PC-9 (cell line): ENCODE results near the gene KAT6B.

ENCODE experiments used
- EZH2 ChIP-seq: fragments of 200-600 bp; sonication (generic); IDR thresholded peaks from 2 replicates; pipeline ENCODE4 v1.8.0; 2017; ENCODE audit warnings: antibody characterized with exemption, low read depth
- TF ChIP-seq, protein P1 (sequence below): fragments of 200-600 bp; sonication (generic); conservative IDR thresholded peaks from 2 replicates; pipeline ENCODE4 v1.6.1; 2017; ENCODE audit warnings: mixed run types, antibody characterized with exemption, mild to moderate bottlenecking, moderate library complexity

DNA sequence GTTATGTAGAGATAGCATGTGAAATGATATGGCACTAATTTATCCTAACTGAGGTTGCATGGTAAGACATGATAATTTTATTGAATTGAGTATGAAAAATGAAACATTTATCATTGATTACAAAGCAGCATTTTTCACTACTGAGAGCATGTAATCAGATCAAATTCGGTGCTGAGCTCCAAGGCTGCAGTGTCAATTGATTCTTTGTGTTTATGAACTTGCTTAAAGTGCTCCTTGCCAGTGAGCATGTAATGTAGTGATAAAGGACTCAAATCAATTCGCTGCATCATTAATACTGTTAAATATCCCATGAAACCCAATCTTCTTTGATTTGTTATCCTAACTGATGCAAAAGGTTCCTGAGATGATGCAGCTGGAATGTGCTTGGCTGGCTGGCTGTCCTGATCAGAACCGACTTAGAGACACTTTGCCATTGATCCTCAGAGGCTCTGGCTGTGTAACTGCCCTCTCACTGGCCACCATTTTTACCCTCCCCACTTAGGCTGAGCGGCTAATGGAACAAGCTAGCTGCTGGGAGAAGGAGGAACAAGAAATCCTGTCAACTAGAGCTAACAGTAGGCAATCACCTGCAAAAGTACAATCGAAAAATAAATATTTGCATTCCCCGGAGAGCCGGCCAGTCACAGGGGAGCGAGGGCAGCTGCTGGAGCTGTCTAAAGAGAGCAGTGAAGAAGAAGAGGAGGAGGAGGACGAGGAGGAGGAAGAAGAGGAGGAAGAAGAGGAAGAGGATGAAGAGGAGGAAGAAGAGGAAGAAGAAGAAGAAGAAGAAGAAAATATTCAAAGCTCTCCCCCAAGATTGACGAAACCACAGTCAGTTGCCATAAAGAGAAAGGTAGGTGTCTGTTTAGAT lies 195.2 kb downstream of the KAT6B start:
- TF ChIP-seq, protein P1, sequence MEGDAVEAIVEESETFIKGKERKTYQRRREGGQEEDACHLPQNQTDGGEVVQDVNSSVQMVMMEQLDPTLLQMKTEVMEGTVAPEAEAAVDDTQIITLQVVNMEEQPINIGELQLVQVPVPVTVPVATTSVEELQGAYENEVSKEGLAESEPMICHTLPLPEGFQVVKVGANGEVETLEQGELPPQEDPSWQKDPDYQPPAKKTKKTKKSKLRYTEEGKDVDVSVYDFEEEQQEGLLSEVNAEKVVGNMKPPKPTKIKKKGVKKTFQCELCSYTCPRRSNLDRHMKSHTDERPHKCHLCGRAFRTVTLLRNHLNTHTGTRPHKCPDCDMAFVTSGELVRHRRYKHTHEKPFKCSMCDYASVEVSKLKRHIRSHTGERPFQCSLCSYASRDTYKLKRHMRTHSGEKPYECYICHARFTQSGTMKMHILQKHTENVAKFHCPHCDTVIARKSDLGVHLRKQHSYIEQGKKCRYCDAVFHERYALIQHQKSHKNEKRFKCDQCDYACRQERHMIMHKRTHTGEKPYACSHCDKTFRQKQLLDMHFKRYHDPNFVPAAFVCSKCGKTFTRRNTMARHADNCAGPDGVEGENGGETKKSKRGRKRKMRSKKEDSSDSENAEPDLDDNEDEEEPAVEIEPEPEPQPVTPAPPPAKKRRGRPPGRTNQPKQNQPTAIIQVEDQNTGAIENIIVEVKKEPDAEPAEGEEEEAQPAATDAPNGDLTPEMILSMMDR, result no peak
- no peak for TF ChIP-seq EZH2
